Left renal pelvis (tissue), 4 donors: ENCODE measurements around the gene LMNB1. TPM values are rescaled to one million over a fixed set of nuclear protein-coding genes. Genes with fewer than 3 reads are reported as not detected.
A peak's percentile ranks its signal among the peaks of the same experiment; 100 is the strongest.
"Not testable (repeated sequence)": the region's sequence is repeated elsewhere in the genome, so short reads cannot be mapped to it uniquely, and the experiment has no call there.

Experiments
- DNase-seq, 4 donors: peaks; one replicate each; pipeline ENCODE4 v3.0.0-alpha.2; 2013; ENCODE audit warnings: low read depth in 4 of 4, low spot score in 3 of 4
- polyA plus RNA-seq, 4 donors: library from polyadenylated mRNA; unstranded; fragments of 120-200 nt; gene quantifications; one replicate each; pipeline ENCODE4 v1.2.1, GENCODE V29; 2013; ENCODE audit not compliant: insufficient read length in 4 of 4

The LMNB1 gene
- polyA plus RNA-seq, 4 donors, result 76.3 to 138 (median 121) TPM

- DNase-seq, result not testable (repeated sequence)
Observed at GRCh38 chr5:126853541-126854307, 76.8 kb downstream of the LMNB1 start.

GRCh38 chr5:126854526-126855110, 77.7 kb downstream of the LMNB1 start:
- DNase-seq, result no peak

DNA sequence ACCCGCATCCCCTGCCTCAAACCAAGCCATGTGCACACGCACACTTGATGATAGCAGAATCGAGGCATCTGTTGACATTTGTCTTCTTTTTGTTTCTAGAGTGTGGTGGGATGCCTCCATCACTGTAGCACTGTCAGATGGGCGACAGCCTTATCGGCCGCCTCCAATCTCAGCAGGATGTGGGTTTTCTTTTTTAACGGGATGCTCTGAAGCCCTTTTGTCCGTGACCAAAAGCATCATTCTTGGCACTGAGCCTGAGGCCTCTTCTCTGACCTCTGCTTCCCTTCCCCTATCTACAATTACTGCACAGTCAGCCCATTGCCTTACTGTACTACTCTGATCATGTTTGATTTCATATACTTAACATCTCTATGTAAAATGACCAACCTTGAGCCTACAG, 78.3 kb downstream of the LMNB1 start:
- DNase-seq, result no peak

GRCh38 chr5:126857472-126858410, 80.8 kb downstream of the LMNB1 start:
- DNase-seq, result no peak

- no peak for DNase-seq
Observed at GRCh38 chr5:126858441-126858840, 81.5 kb downstream of the LMNB1 start.

- no peak for DNase-seq
Observed at GRCh38 chr5:126863402-126863801, 86.5 kb downstream of the LMNB1 start.

DNA sequence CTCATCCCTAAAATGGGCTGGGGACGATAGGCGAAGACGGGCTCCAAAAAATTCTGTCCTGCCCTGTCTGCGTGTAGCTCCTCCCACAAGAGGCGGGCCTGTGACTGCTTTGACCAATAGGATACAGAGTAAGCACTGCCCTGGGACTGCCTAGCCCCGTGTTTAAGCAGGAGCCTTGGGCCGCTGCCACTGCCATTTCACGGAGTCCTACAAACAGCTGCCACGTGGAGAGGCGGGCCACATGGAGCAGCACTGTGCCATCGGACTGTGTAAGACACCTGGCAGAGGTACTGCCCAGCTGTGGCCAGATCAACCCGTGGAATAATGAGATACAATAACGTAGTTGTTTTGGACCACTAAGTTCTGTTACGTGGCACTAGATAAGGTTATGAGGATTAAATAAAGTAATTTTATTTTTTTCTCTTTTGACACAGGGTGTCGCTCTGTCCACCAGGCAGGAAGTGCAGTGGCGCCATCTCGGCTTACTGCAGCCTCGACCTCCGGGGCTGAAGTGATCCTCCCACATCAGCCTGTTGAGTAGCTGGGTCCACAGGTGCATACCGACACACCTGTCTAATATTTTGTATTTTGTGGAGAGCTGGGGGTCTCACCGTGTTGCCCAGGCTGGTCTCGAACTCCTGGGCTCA, 87.2 kb downstream of the LMNB1 start:
- no peak for DNase-seq

GRCh38 chr5:126865299-126865698, 88.4 kb downstream of the LMNB1 start:
- DNase-seq, result no peak

GRCh38 chr5:126866851-126867636, 90.1 kb downstream of the LMNB1 start:
- DNase-seq, result no peak

DNA sequence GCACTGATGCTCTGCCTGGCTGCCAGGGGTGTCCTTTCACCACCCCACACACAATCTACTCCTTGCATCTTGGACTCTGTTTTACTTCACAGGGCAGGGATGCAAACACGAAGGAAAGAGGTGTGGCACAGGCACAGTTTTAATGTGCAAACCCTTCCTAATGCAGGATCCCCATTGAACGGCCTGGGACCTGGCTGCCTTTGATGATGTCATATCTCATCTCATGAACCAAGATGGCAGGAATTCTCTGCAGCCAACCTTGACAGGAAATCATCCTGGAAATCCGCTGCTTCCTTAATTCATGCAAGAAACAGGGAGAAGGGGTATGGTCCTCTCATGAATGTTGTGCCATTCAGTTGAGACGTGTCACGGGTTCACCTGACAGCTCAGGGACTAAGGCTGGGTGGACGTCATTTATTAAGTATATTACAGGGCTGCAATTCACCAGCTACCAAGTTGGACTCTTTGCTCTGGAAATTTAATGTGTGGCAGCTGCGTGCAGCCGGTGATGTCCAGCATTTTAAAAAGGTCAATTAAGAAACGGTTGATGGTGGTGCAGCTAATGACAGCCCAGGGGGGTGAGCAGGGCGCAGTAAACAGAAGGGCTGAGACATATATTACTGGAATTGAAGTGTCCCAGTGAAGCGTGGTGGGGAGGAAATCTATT, 91.5 kb downstream of the LMNB1 start:
- DNase-seq, result peak in 1 of 4 donors; percentile 34

GRCh38 chr5:126869005-126869451, 92.1 kb downstream of the LMNB1 start:
- peak; percentile 36 to 57 (median 50) for DNase-seq

- no peak for DNase-seq
Observed at GRCh38 chr5:126871441-126871840, 94.5 kb downstream of the LMNB1 start.

DNA sequence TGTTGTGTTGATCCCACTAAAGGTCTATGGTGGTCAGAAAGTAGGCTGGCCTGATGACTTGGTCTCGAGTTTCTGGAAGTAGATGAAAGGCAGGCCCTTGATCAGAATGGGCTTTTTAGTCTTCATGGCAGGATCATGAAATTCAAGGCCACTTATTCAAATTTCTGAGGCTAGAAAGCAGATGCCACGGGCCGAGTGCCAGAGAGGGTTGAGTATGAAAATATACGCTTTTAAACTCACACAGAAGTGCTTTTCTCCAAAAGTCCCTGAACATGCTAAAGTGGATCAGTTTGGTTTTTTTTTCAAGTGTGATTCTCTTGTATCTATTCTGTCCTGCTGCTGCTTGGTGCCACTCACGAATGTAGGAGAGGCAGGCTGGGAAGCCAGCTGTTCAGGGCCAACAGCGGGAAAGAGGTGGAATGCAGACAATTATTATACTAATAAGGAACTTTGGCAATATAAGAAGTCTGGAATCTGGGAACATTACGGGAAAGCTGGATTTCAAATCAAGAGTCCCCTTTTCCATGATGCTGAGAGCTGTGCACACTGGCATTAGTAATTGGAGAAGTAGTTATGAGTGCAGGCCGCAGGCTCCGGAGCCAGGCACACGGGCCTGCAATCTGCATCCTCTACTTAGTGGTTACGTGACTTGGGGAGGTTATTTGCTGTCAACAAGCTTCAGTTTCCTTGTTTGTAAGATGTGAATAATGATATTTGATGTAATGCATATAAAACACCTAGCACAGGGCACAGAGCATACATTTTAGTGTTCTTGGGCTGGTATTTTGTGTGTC, 95.8 kb downstream of the LMNB1 start:
- DNase-seq, result no peak

DNA sequence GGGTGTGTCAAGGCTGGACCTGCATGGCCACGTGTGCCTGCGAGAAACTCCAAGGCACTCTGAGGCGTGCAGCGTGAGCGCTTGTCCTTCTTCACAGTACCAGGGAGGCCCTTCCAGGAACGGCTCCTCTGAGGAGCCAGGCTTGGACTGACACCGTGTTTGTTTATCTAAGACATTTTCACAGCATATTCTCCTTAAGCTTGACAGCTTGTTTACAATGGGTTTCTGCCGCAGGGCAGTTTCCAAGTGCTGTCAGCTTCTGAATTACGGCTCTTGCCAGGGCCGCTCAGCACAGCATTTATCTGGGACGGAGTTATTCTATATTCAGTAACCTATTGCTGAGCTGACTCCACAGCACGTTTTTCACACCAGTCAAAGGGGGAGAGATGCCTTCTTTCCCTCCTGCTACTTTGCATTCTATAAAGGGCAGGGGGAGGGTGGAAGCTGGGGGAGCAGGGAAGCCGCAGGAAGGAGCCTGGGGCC, 98.4 kb downstream of the LMNB1 start:
- DNase-seq, result peak in 3 of 4 donors; percentile 44 to 47 (median 45)

DNA sequence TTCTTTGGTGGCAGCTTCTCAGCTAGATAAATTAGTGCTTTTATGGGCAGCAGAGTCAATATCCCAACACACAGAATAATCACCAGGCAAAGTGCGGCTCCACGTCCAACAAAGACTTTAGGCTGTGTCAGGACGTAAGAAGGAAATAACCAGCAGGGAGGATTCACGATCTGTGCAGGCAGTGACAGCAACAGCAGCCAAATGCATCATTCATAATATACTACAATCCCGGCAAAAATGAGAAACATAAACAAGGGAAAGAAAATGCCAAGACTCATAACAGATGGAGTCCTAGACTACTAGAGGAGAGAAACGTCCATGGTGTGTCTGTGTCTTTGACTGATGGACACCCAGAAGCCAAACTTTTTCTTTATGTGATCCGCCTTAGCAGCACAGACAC, 100.7 kb downstream of the LMNB1 start:
- no peak for DNase-seq

DNA sequence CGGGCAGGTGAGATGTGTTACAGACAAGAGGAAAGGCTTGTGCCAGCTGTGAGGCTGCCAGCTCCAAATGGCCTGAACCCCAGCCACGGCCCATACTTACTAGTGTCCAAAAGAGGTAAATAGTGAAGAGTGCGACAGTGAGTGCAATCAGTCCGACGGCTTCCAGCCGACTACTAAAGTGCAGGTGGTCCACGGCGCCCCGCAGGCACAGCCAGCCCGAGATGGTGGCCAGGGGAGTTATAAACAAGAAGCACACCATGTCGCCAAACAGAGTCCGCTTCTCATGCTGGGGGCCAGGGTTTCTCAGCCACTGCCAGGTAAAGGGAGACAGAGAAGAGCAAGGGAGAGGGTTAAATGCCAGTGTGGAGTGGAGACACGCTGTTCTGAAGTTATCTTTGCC, 101.1 kb downstream of the LMNB1 start:
- no peak for DNase-seq

GRCh38 chr5:126878634-126879033, 101.7 kb downstream of the LMNB1 start:
- DNase-seq, result no peak

GRCh38 chr5:126881821-126882600, 105.1 kb downstream of the LMNB1 start:
- DNase-seq, result no peak
